Activated CD8-positive, alpha-beta memory T cell treated with anti-CD3 and anti-CD28 coated beads, Interleukin-2, amount 50 U/mL, for 1 hour (primary cell): ENCODE measurements around the gene KMT5B.

ENCODE experiments used
- DNase-seq: peaks from one replicate; pipeline ENCODE4 v3.0.0-alpha.2; 2020; ENCODE audit errors: extremely low read depth

KMT5B gene

DNA sequence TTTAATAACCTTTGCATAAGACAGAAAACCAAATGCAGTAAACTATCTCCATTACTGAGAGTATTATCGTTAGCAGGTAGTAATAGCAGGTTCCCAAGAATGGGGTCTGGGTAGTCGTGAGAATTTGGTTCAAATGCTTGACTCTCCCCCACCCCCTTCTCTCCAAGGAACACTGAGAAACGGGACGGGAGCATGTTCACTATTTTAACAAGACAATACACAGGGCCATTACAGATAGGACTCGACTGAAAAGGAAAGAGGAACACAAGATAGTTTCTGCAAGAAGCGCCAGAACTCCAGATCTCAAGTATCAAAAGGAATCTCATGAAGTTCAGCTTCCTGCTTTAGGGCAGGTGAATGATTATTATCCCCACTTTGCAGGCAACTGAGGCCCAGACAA lies 27.0 kb downstream of the KMT5B start:
- no peak for DNase-seq

DNA sequence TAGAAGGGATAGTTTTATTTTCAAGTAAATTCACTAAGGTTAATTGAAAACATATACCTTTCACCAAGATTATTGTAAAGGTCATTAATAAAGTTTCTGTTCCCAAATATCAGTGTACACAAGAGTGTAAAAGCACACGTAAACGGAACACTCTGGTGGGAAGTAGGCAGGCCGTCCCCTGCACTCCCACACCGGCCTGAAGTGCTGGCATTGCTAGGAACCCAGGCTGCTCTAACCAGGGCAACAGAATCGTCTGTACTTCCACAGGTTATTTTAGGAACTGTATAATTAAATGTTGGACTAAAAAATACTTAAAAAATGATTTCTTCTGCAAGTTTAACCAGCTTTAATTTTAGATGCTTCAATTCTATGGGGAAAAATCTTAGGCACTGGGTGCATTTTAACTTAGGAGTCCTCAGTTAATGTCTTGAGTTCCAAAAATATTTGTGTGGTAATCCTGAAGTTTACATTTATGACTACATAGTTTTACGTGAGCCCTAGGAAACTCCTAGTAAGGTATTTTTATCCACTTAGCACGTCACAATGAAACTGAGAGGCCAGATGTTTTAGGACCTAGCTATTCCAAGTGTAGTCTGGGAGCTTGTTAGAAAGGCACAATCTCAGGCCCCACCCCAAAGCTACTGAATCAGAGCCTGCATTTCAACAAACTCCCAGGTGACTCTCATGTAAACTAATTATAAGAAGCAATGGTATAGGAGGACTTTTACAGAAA lies 31.2 kb downstream of the KMT5B start:
- DNase-seq = no peak

DNA sequence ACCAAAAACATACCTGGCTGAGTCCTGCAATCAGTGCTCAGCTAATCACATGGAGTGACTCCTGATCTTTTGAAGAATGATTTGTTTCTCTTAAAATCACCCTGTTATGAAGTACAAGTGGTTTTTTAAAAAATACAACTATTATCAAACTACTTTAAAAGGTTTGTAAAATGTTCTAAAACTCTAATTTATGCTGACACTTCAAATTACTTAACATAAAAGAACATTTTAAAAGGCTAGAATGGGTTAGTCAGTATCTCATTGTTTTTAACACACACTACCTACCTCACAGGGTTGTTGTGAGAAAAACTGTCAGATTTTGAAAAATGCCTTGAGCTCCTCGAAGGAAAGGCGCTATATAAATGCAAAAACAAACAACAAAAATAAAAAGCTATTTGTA lies 33.2 kb downstream of the KMT5B start:
- DNase-seq = no peak

DNA sequence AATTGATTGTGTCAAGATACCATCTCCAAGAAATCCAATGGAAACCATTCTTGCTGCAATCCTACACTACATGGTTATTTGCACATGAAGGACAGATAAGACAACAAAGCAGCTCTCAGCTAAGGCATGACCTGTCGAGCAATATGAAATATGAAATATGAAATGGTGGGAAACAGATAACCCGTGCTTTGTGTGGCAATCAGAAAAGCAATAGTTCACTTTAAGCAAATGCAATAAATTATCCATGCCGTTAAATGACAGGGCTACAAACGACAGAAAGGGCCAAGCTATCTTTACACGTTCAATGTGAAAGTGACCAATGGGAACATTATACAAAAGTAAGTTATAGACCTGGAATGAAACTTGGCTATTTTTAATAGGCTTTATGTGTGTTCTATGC lies 35.2 kb downstream of the KMT5B start:
- no peak for DNase-seq

DNA sequence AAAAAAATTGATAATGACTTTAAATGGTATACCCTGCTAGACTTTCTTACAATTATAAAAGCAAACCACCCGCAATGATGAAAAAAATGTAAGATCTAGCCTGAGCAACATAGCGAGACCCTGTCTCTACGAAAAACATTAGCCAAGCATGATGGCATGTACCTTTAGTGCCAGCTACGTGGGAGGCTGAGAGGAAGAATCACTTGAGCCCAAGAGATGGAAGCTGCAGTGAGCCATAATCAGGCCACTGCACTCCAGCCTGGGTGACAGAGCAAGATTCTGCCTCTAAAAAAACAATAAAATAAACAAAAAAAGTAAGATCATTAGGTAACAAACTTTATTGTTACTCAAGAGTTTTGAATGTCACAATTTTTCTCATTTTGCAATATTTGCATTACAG lies 39.2 kb downstream of the KMT5B start:
- no peak for DNase-seq

DNA sequence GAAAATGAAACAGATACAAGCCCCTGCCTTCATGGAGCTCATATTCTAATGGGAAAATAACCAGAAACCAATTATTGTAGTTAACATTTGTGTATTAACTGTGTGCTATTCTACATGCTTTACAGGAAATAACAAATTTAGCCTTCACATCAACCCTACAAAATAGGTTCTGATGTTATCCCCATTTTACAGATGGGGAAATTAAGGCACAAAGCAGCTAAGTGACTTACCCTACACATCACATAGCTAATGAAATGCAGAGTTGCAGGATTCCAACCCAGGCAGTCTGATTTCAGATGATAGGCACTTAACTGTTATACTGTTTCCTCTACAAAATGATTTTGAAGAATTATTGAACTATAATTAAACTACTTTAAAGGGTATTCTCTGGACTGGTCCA lies 43.7 kb downstream of the KMT5B start:
- DNase-seq = no peak

DNA sequence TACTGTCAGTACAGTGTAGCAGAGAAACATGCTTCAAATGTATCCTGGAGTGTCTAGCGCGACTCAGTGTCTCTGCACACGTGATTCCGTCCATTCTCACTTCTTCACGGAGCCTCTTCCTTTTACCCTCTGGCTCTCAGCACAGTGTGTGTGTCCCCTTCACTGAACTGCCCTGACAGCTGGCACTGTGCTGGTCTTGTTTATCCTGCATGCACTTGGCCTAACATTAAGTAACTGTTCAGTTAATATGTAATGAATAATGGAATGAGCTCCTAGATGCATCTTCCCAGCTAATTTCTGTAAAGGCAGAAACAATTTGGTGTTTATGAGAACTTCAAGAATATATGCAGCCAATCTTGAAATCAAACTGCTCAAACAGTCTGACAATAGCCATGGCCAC lies 44.4 kb downstream of the KMT5B start:
- DNase-seq = no peak

DNA sequence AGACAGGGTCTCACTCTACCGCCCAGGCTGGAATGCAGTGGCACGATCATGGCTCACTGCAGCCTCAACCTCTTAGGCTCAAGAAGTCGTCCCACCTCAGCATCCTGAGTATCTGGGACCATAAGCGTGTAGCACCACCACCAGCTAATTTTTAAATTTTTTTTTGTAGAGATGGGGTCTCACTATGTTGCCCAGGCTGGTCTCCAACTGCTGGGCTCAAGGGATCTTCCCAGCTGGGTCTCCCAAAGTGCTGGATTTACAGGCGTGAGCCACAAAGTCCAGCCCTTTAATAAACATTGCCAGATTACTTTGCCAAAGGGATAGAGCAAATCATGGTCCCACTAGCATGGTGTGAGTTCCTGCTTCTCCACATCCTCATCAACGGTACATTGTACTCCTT lies 45.6 kb downstream of the KMT5B start:
- DNase-seq = no peak

DNA sequence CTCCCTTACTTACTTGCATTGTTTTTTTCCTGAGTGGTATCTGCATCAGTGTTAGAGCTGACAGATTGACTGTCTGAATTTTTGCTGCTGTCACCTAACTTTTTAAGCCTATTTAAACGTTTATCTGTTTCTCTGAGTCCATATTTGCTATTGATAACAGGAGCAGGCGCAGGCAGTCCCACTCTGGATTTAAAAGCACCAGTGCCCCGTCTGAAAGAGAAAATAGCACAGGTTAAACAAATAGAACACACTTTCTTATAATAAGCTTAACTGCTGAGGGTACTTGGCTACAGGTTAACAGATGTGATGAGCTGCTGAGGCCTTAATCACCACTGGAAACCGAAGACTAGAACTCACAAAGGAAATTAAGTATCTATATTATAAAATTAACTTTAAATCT lies 46.1 kb downstream of the KMT5B start:
- DNase-seq = no peak

DNA sequence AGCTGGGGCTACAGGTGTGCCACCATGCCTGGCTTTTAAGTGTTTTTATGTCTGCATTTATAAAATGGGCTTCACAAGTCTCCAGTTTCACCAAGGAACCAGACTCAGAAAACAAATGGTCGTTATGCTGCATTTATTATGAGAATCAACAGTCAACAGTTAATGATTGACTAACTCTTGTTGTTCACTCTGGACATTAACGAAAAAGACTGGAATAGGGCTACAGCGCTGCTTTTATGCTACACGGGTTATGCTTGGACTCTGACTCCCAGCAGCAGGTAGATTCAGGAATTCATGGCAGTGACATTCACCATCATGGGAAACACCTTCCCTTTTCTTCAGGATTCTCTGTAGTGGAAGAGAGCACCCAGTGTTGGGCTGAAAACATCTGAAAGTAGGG lies 47.5 kb downstream of the KMT5B start:
- no peak for DNase-seq

DNA sequence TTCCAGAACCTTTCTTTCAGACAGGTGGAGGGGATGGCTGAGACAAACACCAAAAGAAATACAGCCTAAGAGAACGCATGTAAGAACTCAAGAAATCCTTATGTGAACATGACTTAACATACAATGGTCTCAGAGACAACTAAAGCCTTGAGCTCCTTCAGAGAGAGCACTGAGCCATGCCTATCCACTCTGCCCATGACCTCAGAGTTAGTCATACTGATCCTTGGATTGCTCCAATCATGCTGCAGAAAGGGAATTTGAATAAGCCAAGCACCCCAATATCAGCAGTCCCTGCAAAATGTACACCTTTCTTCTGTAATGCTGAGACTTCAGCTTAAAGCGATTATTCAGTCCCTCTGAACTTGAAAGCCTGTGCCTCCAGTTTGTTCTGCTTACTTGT lies 48.7 kb downstream of the KMT5B start:
- no peak for DNase-seq

DNA sequence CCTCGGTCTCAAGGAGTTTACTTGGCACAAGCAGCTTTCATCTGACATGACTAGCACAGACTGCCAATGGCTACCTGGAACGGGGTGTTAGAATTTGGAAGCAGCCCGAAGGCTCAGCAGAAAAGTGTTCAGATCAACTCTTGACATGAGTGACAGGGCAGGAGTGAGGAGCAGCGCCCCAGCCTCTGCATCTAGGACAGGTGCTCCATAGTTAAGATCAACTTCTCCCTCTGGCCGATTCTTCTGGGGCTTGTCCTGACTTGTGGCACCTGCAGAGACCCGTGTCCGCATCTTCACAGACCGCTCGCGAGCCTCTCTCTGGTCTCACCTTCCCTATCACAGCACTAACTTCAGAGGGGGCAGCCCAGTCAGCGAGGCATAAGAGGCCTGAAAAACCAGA lies 49.4 kb downstream of the KMT5B start:
- DNase-seq = no peak

DNA sequence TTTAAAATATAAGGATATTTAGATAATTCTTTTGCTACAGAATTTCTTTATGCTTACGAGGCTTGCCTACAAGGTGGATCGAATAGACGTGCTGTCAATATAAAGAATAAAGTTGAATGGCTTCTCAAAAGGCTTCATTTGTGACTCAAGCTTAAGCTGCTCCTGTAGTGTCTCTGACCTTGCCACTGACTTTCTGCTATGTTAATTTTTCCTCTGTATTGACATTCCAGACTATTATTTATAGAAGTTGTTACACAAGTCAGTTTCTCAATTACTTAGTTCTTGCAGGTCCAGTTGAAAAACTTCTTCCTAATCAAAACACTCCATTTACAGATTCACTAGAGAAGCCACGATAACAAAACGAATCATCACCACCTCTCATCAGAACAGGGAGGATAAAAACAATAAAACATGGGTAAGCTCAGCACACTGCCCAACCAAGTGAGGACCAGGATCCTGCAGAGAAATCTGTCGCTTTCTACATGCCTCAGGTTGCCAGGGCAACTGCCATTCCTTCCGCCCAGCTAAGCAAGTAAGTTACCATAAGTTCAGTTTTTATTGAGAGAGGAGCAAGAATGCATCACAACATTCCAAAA lies 52.9 kb downstream of the KMT5B start:
- no peak for DNase-seq

DNA sequence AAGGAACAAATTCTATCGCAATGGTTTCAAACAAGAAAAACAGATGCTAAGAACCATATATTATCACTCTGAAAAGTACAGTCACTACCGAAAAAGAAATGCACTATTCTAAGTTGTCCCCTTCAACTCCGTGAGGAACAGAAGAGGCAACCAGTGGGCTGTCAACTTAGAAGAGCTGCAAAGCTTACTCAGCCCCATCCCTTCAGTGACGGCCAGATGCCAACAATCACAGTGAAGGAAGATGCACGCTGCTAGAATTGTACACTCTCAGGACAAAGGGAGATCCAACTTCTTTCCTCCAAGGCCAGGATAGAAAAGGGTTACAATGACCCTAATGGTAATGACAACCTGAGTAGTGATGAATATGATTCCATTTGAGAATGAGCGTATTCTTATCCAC lies 53.4 kb downstream of the KMT5B start:
- no peak for DNase-seq

DNA sequence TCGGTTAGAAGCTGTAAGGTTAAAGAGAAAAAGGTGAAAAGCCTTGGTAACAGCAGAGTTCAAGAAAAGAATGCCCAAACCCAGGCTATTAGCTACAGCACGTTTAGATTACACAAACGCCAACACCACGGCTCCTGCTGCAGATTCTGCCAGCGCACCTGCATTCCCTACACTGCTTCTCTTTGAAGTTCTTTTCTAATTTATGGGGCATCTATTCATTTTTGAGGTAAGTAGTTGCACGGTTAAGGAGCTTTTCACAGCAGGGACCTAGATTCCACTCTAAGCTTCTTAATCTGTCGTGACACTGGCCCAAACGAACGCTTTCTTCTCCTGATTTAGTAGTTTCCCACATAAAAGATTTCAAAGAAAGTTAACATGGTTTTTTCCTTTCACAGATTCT lies 53.9 kb downstream of the KMT5B start:
- DNase-seq = no peak

DNA sequence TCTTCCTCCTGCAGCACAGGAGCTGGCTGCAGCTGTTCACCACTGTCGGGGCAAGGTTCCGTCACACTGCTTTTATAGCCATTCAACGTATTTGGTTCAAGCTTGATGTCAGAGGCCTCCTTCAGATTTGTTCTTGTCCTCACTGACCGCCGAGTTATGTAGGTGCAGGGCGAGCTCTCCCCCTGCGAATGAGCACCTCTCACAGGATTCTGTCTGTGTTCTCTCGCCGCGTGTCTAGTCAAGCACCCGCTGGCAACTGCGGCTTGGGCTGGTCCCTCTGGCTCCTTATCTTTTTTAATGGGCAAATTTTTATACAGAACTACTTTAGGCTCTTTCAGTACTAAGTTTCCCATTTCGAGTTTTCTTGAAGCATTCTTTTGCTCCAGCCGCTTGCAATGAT lies 54.5 kb downstream of the KMT5B start:
- no peak for DNase-seq

DNA sequence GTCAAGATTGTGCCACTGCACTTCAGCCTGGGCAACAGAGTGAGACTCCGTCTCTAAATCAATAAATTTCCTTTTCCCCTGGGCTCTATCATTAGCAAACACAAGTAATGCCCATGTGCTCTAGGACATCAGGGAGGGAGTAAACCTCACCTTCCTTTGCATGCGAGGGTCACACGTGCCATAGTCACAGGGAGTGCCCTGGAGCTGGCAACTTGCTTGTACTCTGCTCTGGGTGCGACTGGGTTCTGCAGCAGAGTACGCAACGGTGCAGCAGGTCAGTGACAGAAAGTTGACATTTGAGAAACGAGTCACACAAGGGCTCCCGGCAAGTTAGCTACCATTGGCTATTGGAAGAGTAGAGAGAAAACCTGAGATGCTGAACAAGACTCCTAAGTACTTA lies 59.4 kb downstream of the KMT5B start:
- DNase-seq = no peak

DNA sequence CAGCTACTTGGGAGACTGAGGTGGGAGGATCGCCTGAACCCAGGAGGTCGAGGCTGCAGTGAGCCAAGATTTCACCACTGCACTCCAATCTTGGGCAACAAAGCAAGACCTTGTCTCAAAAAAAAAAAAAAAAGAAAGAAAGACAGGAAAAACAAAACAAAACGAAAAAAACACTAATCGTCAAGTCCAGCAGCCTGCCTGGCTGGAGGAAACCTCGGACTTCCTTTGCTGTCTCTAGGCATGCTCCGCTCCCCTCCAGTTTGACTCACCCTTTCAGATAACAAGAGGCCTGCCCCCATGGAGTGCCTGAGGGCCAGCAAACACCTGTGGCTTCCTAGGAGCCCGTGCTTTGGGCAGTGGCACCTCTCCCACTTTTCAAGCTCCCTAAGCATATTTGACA lies 63.1 kb downstream of the KMT5B start:
- DNase-seq = no peak

DNA sequence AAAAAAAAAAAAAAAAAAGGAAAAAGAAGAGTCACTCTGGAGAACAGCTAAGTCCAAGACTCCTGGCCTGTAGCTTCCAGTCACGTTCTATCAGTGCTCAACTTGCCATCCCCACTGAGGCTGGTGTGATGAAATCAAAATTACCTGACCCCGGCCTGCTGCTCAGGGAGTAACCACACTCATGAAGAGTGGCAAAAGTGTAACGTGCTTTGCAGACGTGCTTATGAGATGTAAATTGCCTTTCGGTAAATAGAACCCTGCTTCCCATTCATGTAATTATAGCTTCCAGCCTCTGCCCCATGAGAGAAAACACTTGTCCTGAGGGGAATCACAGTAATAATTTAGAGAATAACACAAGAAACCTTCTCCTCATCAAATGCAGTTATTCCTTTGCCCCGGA lies 63.7 kb downstream of the KMT5B start:
- no peak for DNase-seq

DNA sequence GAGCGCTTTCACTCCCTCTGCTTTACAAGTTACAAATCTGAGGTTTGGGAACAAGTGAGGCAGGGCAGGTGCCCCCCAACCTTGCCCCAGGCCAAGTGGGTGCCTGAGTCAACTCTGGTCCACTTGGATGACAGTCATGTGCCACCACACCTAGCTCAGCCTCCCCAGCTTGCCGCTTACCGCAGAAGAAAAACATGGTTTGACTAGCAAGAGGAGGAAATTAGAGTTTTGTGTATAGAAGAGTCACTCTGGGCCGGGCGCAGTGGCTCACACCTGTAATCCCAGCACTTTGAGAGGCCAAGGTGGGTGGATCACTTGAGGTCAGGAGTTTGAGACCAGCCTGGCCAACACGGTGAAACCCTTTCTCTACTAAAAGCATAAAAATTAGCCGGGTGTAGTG lies 64.2 kb downstream of the KMT5B start:
- DNase-seq = no peak

DNA sequence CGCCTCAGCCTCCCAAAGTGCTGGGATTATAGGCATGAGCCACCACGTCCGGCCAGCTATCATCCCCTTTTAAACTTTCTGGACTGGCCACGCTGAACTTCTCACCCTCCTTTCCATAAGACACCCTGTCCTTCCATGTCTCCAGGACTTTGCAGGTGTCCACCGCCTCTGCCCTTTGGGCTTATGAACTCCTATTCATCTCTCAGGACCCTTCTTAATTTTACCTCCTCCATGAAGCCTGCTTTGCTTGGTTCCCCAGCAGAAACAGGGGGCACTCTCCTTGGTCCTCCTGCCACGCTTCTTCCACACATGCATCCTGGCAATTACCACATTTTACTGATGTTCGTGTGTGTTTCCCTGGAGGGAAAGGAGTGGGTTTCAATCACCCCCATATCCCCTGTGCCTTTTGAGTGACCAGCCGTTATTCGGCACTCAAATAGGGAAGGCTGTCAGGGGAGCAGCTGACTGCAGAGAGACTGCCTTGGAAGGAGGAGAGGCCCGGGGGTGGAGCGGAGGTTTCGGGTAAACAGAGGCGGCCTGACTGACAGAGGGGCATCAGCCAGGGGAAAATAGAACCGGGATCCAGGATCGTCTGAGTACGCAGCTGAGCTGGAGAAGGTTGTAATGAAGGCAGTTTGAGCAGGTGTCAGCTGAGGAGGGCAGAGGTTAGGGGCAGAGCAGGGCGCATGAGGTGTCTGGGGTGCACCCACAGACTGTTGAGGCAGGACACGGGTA lies 64.9 kb downstream of the KMT5B start:
- DNase-seq = no peak

DNA sequence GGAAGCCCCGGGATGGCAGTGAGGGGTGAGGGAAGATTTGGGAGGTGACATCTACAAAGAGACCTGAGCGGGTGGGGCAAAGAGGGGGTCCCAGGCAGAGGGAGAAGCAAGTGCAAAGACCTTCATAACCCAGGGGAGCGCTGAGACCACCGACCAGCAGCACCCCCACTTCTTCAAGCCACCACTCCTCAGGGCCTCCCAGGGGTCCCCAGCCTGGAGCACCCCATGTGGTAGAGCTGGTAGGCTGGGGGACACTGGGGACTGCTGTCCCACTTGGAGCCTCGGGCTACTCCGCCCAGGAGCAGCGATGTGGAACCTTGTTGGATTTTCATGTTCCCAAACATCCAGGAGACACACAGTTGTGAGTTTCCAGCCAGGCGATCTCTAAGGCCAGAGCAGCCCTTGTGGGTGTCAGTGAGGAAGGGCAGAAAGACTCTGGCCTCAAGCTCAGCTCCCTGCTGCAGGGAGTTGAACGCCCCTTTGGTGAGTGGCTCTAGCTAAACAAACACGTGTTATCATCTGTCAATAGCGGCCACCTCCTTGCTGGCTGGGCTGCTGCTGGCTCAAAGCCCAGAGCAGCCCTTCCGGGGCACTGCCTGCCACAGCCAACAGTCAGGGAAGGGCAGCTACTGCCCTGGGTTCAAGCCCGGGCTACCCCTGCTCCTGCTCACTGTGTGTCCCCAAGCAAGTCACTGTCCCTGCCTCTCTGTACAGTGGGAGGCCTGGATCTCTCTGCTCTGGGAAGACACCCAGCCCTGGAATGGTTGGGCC lies 66.2 kb downstream of the KMT5B start:
- DNase-seq = no peak
